ENCODE measurements around the gene LANCL3.

DNA sequence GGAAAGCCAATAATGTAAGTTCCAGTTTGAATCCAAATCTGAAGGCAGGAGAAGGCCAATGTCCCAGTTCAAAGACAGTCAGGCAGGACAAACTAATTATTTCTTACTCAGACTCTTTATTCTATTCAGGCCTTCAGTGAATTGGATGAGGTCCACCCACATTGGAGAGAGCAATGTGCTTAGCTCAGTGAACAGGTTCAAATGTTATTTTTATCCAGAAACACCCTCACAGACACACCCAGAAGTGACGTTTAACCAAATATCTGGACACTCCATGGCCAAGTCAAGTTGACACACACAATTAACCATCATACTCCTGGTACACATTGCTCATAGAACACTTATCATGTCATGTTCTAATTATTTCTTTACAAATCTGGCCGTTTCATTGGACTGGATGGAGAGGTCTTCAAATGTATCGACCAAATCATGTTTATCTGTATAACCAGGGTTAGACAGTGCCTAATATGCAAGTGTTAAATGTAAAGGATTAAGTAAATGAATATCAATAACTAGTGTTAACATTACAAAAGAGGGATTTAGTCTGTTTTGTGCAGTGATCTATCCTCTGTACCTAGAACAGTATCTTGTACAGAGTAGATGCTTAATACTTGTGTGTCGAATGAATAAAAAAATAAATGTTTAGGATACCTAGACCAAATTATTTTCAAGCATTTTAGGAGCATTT lies 87.0 kb downstream of the LANCL3 start:
- TF ChIP-seq, protein P1, sequence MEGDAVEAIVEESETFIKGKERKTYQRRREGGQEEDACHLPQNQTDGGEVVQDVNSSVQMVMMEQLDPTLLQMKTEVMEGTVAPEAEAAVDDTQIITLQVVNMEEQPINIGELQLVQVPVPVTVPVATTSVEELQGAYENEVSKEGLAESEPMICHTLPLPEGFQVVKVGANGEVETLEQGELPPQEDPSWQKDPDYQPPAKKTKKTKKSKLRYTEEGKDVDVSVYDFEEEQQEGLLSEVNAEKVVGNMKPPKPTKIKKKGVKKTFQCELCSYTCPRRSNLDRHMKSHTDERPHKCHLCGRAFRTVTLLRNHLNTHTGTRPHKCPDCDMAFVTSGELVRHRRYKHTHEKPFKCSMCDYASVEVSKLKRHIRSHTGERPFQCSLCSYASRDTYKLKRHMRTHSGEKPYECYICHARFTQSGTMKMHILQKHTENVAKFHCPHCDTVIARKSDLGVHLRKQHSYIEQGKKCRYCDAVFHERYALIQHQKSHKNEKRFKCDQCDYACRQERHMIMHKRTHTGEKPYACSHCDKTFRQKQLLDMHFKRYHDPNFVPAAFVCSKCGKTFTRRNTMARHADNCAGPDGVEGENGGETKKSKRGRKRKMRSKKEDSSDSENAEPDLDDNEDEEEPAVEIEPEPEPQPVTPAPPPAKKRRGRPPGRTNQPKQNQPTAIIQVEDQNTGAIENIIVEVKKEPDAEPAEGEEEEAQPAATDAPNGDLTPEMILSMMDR (IDR thresholded peaks at IDR 0.05 in 4 of 5, conservative IDR thresholded peaks at IDR 0.05 in 1 of 5) = no peak
- TF ChIP-seq POLR2A (IDR thresholded peaks at IDR 0.05) = no peak
